Head of caudate nucleus (tissue), 42 donors: ENCODE results near the gene SLC25A26.
A peak's percentile ranks its signal among the peaks of the same experiment; 100 is the strongest.
"Not testable (repeated sequence)": the region's sequence is repeated elsewhere in the genome, so short reads cannot be mapped to it uniquely, and the experiment has no call there.

Source experiments
- DNase-seq, 42 donors: peaks; one replicate each; pipeline versions ENCODE4 v3.0.0 to v3.0.0-alpha.2; 2020 to 2021; ENCODE audit warnings: mixed read lengths in 7 of 42
- intact Hi-C: fragments of 100-400 bp; cut with DNase I; formaldehyde crosslinking; loops from one replicate; pipeline ENCODE4 v1.15.0; 2022

SLC25A26 gene

DNA sequence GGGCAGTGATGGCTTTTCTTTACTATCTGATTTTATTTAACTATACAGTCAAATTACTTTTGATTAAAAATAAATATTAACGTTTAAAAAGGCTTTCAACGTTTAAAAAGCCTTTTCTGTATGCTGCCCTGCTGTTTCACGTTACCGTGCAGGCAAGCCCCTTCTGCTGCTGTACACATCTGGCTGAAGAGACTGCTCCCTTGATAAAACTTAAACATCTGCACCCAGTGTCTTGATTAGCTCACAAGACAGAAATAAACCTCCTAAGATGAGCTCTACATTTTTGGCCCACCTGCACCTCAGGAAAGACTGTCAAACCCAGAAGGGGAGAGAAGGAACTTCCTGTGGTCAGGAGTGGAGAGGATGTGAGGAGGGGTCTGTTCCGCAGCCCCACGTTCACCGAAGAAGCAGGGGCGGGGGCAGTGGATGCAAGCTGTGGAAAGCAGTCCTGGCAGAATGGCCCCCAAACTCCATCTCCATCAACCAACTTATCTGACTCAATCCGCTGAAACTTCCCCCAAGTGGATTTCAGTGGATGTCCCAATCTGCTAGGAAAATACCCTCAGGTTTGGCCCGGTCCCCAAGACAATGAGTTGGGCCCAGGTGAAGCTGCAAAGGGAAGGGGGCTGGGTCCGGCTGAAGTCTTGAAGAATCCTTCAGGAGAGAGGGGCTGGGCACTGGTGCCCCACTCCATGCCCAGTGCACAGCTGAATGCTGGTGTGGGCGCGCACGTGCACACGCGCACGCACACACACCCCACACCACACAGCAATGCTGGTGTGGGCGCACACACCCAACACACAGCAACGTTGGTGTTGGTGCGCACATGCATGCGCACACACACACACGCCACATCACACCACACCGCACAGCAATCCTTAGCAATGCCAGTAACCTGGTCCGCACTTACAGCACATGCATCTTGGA is 191.4 kb downstream of the SLC25A26 start:
- peak in 5 of 42 donors; percentile 4 to 35 (median 18) for DNase-seq
- intact Hi-C loops, result no loop called here

GRCh38 chr3:66413151-66413751 is 192.4 kb downstream of the SLC25A26 start:
- intact Hi-C loops, result no loop called here
- DNase-seq, result peak in 6 of 42 donors; percentile 1 to 21 (median 12)

- peak in 2 of 42 donors; percentile 11 to 13 for DNase-seq
- intact Hi-C loops, result no loop called here
These were observed 194.0 kb downstream of the SLC25A26 start for GRCh38 chr3:66414846-66415245.

DNA sequence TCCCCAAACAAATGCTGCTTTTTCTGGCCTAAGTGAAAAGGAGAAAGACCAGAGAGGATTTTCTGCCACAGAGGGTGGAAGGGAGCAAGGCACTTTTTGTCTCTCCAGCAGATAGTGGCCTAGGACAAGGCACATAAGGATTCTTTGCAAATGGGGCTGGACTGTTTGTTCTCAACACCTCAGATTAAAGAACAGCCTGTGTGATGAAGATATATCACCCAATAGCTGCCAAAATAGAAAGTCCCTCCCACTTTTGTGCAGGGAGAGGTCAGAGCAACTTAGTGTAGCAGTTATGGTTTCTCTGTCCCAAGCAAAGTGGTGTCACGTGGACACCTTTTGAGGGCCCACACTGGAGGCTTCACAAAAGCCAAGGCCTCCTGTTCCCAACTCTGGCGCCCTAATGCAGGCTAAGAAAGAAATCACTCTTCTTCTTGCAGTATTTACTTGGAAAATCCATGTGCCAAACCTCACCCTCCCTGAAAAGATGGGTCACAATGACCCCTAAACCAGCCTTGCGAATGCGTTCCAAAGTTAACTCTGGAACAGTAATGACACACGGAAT is 195.1 kb downstream of the SLC25A26 start:
- DNase-seq, result no peak
- intact Hi-C loops, result no loop called here

GRCh38 chr3:66416556-66417304 is 195.9 kb downstream of the SLC25A26 start:
- DNase-seq, result no peak
- intact Hi-C loops, result no loop called here

DNA sequence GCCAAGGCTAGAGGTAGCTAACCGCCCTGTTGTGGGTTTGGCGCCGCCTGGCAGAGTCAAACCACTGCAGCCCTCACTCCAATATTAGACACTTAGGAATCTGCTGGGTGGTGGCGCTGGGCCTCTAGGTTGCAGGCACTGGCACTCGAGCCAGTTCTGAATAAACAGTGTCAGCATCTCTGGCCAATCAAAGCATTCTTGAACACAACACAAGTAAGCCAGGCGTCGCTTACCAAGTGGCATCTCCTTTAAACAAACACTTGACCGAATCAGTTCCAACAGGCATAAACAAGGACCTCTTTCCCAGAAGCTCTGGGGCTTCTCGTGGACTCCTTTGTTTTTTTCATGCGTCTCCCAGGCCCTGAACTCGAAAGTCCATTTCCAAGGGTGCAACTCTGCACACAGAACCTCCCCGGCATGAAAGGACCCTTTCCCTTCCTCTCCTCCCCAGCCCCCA is 197.7 kb downstream of the SLC25A26 start:
- intact Hi-C loops, result no loop called here
- DNase-seq, result peak in 41 of 42 donors; percentile 58 to 91 (median 78)

GRCh38 chr3:66419036-66419435 is 198.2 kb downstream of the SLC25A26 start:
- DNase-seq, result peak in 13 of 42 donors; percentile 22 to 71 (median 49)
- intact Hi-C loops, result no loop called here

DNA sequence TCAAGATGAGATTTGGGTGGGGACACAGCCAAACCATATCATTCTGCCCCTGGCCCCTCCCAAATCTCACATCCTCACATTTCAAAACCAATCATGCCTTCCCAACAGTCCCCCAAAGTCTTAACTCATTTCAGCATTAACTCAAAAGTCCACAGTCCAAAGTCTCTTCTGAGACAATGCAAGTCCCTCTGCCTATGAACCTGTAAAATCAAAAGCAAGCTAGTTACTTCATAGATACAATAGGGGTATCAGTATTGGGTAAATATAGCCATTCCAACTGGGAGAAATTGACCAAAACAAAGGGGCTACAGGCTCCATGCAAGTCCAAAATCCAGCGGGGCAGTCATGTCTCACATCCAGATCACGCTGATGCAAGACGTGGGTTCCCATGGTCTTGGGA is 200.3 kb downstream of the SLC25A26 start:
- intact Hi-C loops, DNase-seq: not testable (repeated sequence)

DNA sequence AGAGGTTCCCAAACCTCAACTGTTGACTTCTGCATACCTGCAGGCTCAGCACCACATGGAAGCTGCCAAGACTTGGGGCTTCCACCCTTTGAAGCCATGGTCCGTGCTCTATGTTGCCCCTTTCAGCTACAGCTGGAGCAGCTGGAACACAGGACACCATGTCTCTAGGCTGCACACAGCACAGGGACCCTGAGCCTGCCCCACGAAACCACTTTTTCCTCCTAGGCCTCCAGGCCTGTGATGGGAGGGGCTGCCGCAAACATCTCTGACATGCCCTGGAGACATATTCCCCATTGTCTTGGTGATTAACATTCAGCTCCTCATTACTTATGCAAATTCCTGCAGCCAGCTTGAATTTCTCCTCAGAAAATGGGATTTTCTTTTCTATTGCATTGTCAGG is 201.1 kb downstream of the SLC25A26 start:
- intact Hi-C loops, DNase-seq: not testable (repeated sequence)

- peak in 10 of 42 donors; percentile 43 to 61 (median 50) for DNase-seq
- intact Hi-C loops, result no loop called here
These were observed 203.0 kb downstream of the SLC25A26 start for GRCh38 chr3:66423791-66424190.

GRCh38 chr3:66425032-66425431 is 204.2 kb downstream of the SLC25A26 start:
- intact Hi-C loops, result no loop called here
- DNase-seq, result peak in 7 of 42 donors; percentile 26 to 64 (median 44)

DNA sequence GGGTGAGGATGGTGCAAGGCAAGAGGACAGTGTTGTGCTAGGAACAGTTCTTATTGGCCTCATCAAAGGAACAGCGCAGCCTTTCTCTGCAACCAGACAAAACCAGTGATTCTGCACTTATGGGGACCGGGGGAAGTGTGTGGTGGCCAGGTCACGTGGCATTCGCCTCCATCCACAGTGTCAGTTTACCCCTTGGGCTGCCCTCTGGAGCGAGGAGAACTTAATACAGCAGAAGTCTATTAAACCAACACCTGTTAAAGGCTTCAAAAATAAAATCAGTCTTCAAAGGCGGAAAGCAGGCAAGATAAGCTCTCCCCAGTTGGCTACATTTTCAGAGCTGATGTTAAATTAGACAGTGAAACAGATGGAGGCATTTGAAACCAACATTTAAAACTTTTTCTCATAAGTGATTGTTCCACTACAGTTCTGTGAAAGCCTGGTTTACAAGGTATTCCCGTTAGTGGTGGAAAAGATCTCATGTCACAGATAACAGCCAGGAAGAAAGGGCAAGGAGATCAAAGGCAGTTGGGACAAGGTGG is 204.8 kb downstream of the SLC25A26 start:
- intact Hi-C loops, result no loop called here
- peak in 1 of 42 donors; percentile 23 for DNase-seq

DNA sequence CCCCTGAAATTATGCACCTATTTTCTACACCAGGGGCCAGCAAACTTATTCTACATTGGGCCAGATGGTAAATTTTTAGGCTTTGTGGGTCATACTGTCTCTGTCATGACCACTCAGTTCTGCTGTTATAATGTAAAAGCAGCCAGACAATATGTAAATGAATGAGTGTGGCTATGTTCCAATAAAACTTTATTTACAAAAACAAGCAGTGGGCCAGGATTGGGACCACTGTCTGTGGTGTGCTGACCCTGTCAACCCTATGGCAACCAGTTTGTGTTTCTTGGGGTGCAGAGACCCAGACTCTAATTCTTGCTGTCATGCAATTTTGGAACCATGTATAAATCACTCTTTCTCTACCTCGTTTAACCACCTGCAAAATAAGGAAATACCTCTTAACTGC is 205.3 kb downstream of the SLC25A26 start:
- intact Hi-C loops, result no loop called here
- DNase-seq, result no peak

- intact Hi-C loops, result no loop called here
- DNase-seq, result no peak
These were observed 206.6 kb downstream of the SLC25A26 start for GRCh38 chr3:66427352-66427751.

DNA sequence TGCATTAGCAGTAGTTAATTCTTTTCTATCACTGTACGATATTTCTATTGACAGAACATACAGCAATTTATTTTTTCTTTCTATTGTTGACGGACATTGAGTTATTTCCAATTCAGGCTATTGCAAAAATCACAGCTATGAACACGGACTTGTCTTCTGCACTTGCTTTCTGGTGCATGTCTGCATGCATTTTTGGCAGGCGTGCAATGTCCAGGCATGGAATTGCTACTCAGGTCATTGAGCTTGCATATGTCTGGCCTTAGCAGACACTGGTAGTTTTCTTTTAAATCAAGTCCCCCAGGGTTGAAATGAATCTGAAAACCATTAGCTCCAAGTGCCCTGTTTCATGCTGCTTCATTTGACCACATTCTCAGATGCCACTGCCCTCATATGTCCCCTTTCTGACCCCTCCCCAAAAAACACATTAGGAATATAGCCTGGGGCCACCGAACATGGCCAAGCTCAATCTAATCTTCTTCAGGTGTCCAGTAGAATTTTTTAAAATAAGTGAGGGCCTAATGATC is 207.2 kb downstream of the SLC25A26 start:
- intact Hi-C loops, result no loop called here
- no peak for DNase-seq
